NCI-H2029 treated with DMSO at 0.1 percent for 48 hours (cell line): Measurements from ENCODE around the gene ITPKC.
"Not testable (repeated sequence)": the region's sequence is repeated elsewhere in the genome, so short reads cannot be mapped to it uniquely, and the experiment has no call there.

ENCODE experiments used
- DNase-seq: peaks from one replicate; lab custom pipeline; 2025; lab: John Stamatoyannopoulos, UW

Gene ITPKC

GRCh38 chr19:40717325-40717879, 490 bp downstream of the ITPKC start:
- no peak for DNase-seq

GRCh38 chr19:40717880-40718773, 1.2 kb downstream of the ITPKC start:
- no peak for DNase-seq

DNA sequence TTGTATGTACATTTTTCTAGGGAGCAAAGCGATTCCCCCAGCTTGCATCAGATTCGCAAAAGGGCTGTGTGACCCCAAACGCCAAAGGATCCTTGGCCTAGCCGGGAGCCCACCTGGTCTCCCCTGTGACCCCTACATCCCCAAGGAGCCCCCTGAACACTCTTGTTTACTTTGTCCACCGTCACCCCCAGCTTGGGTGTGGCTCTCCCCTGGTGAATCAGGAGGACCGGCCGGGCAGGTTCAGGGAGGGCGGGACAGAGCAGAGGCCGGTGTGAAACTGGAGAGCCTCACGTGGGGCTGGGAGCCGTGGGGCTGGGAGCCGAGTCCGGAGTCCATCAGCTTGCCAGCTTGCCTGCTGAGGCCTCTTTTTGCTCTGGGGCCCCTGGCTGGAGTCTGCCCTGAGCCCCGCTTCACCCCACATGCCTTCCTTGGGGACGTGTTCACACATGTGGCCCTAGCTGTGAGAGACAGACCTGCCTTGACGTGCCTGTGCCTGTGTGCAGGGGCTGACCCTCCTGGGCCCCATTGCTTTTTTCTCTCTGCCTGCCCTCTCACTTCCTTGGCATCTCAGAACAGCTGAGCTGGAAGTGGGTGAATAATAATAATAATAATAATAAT, 2.0 kb downstream of the ITPKC start:
- DNase-seq = peak; percentile 21

DNA sequence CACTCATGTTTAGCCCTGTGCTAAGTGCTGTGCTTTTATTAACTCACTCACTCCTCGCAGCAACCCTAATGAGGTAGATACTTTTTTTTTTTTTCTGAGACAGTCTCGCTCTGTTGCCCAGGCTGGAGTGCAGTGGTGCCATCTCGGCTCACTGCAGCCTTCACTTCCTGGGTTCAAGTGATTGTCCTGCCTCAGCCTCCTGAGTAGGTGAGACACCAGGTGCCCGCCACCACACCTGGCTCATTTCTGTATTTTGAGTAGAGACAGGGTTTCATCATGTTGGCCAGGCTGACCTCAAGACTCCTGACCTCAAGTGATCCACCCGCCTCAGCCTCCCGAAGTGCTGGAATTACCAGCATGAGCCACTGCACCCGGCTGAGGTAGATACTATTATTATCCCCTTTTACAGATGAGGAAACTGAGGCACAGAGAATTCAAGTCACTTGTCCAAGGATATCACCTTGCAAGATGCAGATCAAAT, 2.5 kb downstream of the ITPKC start:
- DNase-seq = no peak

- no peak for DNase-seq
Measured at GRCh38 chr19:40721140-40721486, 4.2 kb downstream of the ITPKC start.

DNA sequence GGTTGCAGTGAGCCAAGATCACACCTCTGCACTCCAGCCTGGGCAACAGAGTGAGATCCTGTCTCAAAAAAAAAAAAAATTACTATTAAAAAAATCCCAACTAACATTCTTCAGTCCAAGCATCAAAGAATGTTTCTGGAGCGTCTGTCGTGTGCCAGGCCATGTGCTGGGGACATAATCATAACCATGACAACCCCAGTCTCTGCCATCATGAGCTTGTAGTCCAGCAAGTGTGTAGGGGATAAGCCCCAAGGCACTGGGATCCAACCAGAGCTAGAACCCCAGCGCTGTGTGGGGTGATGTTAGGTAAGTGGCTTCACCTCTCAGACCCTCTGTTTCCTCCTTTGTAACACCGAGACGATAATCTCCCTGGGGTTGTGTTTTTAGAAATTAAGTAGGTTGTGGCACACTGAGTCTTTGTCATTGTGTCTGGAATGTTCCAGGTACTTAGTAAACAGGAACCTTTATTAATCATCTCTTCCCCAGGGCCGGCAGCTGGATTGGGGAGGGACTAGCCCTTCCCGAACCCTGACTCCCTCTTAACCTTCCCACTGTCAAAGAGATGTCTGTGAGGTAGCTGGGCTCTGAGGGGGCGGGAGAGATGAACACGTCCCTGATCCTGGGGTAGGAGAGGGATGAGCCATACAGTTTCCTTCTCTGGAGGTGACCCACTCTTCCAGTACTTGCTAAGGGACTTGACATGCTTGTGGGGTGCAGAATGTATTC, 5.2 kb downstream of the ITPKC start:
- DNase-seq = no peak

DNA sequence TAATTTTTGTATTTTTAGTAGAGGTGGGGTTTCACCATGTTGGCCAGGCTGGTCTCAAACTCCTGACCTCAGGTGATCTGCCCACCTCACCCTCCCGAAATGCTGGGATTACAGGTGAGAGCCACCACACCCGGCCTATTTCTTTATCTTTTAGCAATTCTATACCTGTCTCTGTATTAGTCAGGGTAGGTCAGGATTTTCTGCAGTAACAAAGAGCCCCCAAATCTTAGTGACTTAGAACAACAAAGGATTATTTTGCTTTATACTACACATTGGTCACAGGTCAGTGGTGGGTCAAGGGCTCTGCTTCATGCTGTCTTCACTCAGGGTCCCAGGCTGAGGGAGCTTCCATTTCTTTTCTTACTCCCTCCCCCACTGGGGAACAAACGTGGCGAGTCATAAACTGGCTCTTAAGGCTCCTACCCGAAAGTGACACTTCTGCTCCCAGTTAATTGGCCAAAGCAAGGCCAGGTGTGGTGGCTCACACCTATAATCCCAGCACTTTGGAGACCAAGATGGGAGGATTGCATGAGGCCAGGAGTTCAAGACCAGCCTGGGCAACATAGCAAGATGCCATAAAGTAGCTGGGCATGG, 6.8 kb downstream of the ITPKC start:
- no peak for DNase-seq

DNA sequence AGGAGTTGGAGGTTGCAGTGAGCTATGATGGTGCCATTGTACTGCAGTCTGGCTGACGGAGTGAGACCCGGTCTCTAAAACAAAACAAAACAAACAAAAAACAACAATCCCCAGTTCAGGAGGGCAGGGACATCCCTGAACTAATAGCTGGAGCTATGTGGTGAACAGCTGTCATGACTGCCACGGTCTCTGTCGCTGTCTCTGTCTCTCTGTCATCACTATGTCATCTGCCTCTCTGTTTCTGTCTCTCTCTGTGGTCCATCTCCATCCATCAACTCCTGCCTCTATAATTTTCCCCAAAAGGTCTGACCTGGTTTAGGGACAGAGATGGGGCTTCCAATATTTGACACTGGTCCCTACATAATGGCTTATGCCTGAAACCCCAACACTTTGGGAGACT, 7.4 kb downstream of the ITPKC start:
- no peak for DNase-seq

DNA sequence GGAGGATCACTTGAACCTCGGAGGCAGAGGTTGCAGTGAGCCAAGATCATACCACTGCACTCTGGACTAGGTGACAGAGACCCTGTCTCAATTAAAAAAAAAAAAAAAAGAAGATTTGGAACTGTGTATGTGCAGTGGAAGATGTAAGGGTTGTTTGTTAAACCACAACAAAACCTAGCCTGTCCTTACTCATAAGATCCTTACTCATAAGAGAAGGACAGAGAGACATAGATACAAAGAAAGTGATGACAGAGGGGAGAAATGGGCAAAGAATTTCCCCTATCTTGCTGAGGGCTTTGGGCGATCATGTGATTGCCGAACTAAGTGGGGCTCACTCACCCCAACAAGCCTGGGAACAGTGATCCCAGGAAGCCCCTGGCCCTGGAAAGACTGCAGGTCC, 7.9 kb downstream of the ITPKC start:
- no peak for DNase-seq

DNA sequence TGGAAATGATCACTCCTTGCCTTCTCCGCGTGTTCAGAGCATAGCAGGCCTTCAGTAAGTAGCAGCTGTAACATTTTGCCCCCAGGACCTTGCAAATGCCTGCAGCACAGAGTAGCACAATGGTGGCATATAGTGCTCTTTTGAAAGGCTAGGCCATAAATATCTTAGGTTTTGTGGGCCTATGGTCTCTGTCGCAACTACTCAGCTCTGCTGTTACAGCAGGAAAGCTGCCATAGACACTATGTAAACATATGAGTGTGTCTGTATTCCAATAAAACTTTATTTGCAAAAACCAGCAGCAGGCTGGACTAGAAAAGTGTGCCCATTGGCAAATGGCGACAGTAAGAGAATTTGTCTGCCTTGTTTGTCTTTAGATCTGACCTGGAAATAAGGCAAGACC, 9.4 kb downstream of the ITPKC start:
- DNase-seq = no peak

GRCh38 chr19:40730065-40730464, 13.2 kb downstream of the ITPKC start:
- not testable (repeated sequence) for DNase-seq

DNA sequence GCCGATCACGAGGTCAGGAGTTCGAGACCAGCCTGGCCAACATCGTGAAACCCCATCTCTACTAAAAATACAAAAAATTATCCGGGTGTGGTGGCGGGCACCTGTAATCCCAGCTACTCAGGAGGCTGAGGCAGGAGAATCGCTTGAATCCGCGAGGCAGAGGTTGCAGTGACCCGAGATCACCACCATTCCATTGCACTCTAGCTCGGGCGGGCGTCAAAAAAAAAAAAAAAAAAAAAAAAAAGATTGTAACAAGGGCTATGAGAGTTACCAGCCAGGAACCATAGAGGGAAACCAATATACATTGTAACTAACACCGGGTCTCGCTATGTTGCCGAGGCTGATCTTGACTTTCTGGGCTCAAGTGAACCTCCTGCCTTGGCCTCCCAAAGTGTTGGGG, 15.4 kb downstream of the ITPKC start:
- not testable (repeated sequence) for DNase-seq

GRCh38 chr19:40733149-40733548, 16.2 kb downstream of the ITPKC start:
- no peak for DNase-seq

- no peak for DNase-seq
Measured at GRCh38 chr19:40735013-40735771, 18.3 kb downstream of the ITPKC start.

- DNase-seq = no peak
Measured at GRCh38 chr19:40736661-40737060, 19.7 kb downstream of the ITPKC start.

DNA sequence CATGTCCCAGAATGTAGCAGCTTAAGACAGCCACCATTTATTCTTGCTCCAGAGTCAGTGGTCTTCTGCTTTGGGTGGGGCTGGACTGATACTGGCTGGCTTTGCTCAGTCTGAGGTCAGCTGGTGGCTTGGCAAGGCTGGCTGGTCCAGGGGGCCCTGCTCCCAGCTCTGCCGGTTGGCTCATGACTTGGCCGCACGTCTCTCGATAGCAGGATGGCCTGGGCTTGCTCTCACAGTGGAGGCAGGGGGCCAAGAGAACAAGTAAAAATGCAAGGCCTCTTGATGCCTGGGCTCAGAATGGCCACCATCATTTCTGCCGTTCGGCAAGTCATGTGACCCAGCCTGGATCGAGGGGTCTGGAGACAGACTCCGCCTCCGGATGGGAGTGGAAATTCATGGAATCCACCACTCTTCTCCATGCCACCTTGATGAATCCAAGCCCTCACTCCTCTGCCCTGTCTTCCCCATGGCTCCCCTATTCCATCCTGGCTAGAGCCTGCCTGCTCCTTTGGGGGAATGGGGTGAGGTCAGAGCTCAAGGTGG, 20.3 kb downstream of the ITPKC start:
- DNase-seq = no peak

- DNase-seq = no peak
Measured at GRCh38 chr19:40739030-40739839, 22.3 kb downstream of the ITPKC start.

- no peak for DNase-seq
Measured at GRCh38 chr19:40739871-40740703, 23.2 kb downstream of the ITPKC start.

DNA sequence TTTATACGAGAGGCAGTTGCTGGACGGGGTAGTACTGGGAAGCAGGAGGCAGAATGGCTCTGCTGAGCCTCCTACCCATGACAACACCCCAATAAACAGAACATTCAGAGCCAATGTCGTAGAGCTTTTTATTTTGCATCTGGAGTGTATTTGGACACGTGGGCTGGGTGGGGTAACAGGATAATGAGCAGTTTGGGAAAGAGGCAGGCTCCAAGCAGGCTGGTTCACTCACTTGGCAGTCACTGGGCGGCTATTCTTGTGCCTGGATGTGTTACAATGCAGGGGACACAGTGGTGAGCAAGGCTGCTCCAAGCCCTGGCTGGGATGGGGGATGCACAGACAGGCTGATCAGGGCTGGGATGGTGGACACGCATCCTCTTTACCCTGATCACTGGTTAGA, 23.8 kb downstream of the ITPKC start:
- DNase-seq = no peak
